ENCODE measurements around the gene TTC34. TPM values are rescaled to one million over a fixed set of nuclear protein-coding genes. Genes with fewer than 3 reads are reported as not detected.

The TTC34 gene
- total and polyA plus RNA-seq, 2 of the 4 experiments (the other 2 are of a cell fraction) = under 0.01 to 0.09 TPM

GRCh38 chr1:2777424-2778219 lies 23.9 kb downstream of the TTC34 start:
- H3K36me3 ChIP-seq (ENCODE audit: control insufficient read depth, insufficient read depth, low read length) = no peaks in the 10 kb centered on the region
- no peaks in the 10 kb centered on the region for H3K9me1 ChIP-seq (ENCODE audit: insufficient read depth, low read length)
- no peak overlapping the region for H2AK9ac ChIP-seq (replicated peaks; ENCODE audit: low read depth, low read length, poor library complexity)
- intact Hi-C loops (cut with micrococcal nuclease) = no loop called here
- H4K20me1 ChIP-seq (ENCODE audit: insufficient read depth, low read length) = no peaks in the 10 kb centered on the region
- WGBS, 2 experiments (ENCODE audit: extremely low coverage in 2 of 2, insufficient read length in 1 of 2) = 45% methylated on average over 4 of the region's 12 CpGs; no CpG with 5 or more reads in 1 of the 2 experiments
- no peak overlapping the region for H4K8ac ChIP-seq (ENCODE audit: low read depth in 2 of 2, low read length in 2 of 2)
- no peaks in the 10 kb centered on the region for H3K79me1 ChIP-seq (ENCODE audit: low read depth in 1 of 2, low read length in 2 of 2)
- H3K4ac ChIP-seq (ENCODE audit: low read depth, low read length) = no peak overlapping the region
- no peak overlapping the region for H3K4me3 ChIP-seq (ENCODE audit: insufficient read depth, low read depth, low read length)
- no peak overlapping the region for H2AFZ ChIP-seq (replicated peaks; ENCODE audit: low read length, poor library complexity)
- no peak overlapping the region for H3K18ac ChIP-seq (ENCODE audit: low read depth, low read length)
- in situ Hi-C loops (cut with MboI; ENCODE audit: low sequenced_read_pairs) = no loop called here
- no peaks in the 10 kb centered on the region for H3K4me1 ChIP-seq (ENCODE audit: control insufficient read depth, insufficient read depth, low read length)
- no peak overlapping the region for H3K56ac ChIP-seq (ENCODE audit: extremely low read depth, insufficient read depth, low read length)
- no peak overlapping the region for H4K5ac ChIP-seq (ENCODE audit: low read depth, low read length)
- no peak overlapping the region for H3K4me2 ChIP-seq (ENCODE audit: low read depth, low read length)
- DNase-seq = no peak
- H3K9me3 ChIP-seq (ENCODE audit: control insufficient read depth, insufficient read depth, low read length) = peaks cover 9% of the 10 kb centered on the region
- ChIA-PET CTCF (no interaction called here), POLR2A (ENCODE audit: unreplicated experiment) (no interaction called here)
- H2BK120ac ChIP-seq (ENCODE audit: low read depth, low read length) = no peak overlapping the region
- H2BK15ac ChIP-seq (ENCODE audit: low read depth, low read length) = no peak overlapping the region
- dilution Hi-C loops (cut with HindIII; ENCODE audit: low sequenced_read_pairs, unreplicated experiment) = no loop called here
- no peak overlapping the region for H3K9ac ChIP-seq (ENCODE audit: low read depth, low read length)
- H3K27me3 ChIP-seq (ENCODE audit: control insufficient read depth, insufficient read depth, low read length) = no peaks in the 10 kb centered on the region
- H4K91ac ChIP-seq (ENCODE audit: insufficient read depth, low read depth, low read length) = no peak overlapping the region
- no peak overlapping the region for H2AK5ac ChIP-seq (ENCODE audit: low read depth, low read length)
- TF ChIP-seq NFE2L2 (IDR thresholded peaks at IDR 0.05; ENCODE audit: low read depth, low read length) (no peak), CHD1 (IDR thresholded peaks at IDR 0.05; ENCODE audit: low read depth, low read length) (no peak), RAD21 (IDR thresholded peaks at IDR 0.05; ENCODE audit: low read length) (no peak), MXI1 (IDR thresholded peaks at IDR 0.05; ENCODE audit: borderline replicate concordance, low read depth, low read length) (no peak), RFX5 (IDR thresholded peaks at IDR 0.05; ENCODE audit: low read depth, low read length) (no peak), RCOR1 (IDR thresholded peaks at IDR 0.05; ENCODE audit: insufficient replicate concordance, low read length) (no peak), POLR2A (IDR thresholded peaks at IDR 0.05; ENCODE audit: low read depth, low read length) (no peak), CTCF (conservative IDR thresholded peaks at IDR 0.05; ENCODE audit: low read depth, low read length) (no peak), BHLHE40 (IDR thresholded peaks at IDR 0.05; ENCODE audit: low read depth, low read length) (no peak), SMC3 (IDR thresholded peaks at IDR 0.05; ENCODE audit: low read depth, low read length) (no peak), USF2 (IDR thresholded peaks at IDR 0.05; ENCODE audit: low read depth, low read length) (no peak), CEBPB (IDR thresholded peaks at IDR 0.05; ENCODE audit: low read depth, low read length) (no peak), ELK1 (IDR thresholded peaks at IDR 0.05; ENCODE audit: borderline replicate concordance, low read depth, low read length) (no peak), MAFK (IDR thresholded peaks at IDR 0.05; ENCODE audit: low read depth, low read length) (no peak), MAZ (IDR thresholded peaks at IDR 0.05; ENCODE audit: borderline replicate concordance, low read depth, low read length) (no peak), FOS (IDR thresholded peaks at IDR 0.05; ENCODE audit: low read depth, low read length) (no peak)
- no peak for ATAC-seq (ENCODE audit: low read depth)
- no peak overlapping the region for H2BK20ac ChIP-seq (ENCODE audit: low read depth, low read length)
- H3K14ac ChIP-seq (replicated peaks; ENCODE audit: low read depth, low read length) = no peak overlapping the region
- no peak overlapping the region for H2BK5ac ChIP-seq (ENCODE audit: low read depth, low read length, poor library complexity, severe bottlenecking)
- BruUV-seq (replicated peaks) = no TSS peak
- H3K27ac ChIP-seq (ENCODE audit: insufficient read depth, low read length) = no peak overlapping the region
- no peak overlapping the region for H3K23ac ChIP-seq (ENCODE audit: low read depth, low read length)
